Retinal pigment epithelial cell (primary cell): Measurements from ENCODE around the gene RAC2.

Source experiments
- DNase-seq: peaks from one replicate; pipeline ENCODE4 v3.0.0-alpha.2; 2010; ENCODE audit warnings: low read depth
- H3K4me3 ChIP-seq: 2 replicates; pipeline ENCODE4 v1.5.1; 2011; ENCODE audit warnings: mild to moderate bottlenecking, low read length, control low read depth, moderate library complexity
- TF ChIP-seq, protein P1 (sequence below): conservative IDR thresholded peaks from 2 replicates; pipeline ENCODE4 v1.5.1; 2011; ENCODE audit warnings: low read depth, low read length, control low read depth, inconsistent platforms

Gene RAC2

DNA sequence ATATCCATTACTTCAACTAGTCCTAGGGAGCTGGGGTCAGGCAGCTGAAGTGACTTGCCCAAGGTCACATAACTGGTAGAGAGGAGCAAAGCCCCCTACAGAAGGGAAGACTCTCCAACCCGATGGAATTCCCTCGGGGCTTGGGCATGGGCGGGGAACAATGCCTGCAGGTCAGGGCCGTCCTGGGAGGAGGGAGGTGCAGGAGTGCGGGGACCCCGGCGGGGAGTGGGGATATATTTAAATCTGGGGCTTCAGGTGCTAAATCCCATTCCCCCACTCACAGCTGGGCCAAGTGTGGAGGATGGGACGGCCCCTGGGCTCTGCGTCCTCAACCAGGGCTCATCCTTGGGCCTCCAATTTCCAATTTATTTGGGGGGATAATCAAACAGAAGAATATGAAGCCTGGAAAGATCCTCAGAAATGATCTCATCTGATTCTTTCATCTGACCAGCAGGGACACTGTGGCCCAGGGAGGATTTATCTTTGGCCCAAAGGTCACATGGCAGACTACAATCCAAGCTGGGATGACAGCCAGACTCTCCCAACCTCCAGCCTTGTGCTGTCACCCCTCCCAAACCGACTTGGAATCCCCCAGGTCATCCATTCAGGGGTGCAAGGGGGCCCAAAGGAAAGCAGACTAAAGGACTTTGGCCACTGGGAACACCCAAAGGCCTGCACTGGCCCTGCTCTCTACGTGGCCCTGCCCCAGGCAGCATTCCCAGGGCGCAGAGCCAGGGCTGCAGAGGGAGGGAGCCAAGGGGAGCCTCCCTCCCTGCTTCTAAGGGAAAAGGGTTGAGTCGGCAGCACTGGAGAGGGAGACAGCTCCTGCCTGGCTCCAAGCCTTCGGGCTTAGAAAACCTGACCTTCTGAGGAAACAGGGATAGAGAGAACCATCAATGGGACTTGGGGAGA is 47.3 kb downstream of the RAC2 start:
- TF ChIP-seq, protein P1, sequence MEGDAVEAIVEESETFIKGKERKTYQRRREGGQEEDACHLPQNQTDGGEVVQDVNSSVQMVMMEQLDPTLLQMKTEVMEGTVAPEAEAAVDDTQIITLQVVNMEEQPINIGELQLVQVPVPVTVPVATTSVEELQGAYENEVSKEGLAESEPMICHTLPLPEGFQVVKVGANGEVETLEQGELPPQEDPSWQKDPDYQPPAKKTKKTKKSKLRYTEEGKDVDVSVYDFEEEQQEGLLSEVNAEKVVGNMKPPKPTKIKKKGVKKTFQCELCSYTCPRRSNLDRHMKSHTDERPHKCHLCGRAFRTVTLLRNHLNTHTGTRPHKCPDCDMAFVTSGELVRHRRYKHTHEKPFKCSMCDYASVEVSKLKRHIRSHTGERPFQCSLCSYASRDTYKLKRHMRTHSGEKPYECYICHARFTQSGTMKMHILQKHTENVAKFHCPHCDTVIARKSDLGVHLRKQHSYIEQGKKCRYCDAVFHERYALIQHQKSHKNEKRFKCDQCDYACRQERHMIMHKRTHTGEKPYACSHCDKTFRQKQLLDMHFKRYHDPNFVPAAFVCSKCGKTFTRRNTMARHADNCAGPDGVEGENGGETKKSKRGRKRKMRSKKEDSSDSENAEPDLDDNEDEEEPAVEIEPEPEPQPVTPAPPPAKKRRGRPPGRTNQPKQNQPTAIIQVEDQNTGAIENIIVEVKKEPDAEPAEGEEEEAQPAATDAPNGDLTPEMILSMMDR: peak; percentile 13
- peak; percentile 75 for DNase-seq
- H3K4me3 ChIP-seq: no peak overlapping the region

DNA sequence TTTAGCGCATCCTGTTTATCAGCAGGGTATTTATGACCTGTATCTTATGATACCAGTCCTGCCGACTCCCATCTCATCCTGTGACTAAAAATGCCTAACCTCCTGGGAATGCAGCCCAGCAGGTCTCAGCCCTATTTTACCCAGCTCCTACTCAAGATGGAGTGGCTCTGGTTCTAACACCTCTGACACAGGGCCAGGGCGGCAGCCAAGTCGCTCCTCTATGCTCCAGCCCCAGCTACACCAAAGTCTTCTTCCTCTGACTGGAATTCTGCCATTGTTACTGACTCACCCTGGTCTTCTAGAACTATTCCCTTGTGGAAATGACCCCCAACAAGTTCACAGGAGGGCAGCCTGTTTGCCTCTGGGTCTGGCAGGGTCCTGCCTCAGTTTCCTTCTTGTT is 48.1 kb downstream of the RAC2 start:
- TF ChIP-seq, protein P1: no peak
- H3K4me3 ChIP-seq: no peak overlapping the region
- DNase-seq: no peak

GRCh38 chr22:37194750-37195149 is 49.3 kb downstream of the RAC2 start:
- TF ChIP-seq, protein P1: no peak

GRCh38 chr22:37193629-37194191 is 50.4 kb downstream of the RAC2 start:
- TF ChIP-seq, protein P1: no peak
- DNase-seq: no peak
- no peak overlapping the region for H3K4me3 ChIP-seq

More at GRCh38 chr22:37194750-37195149, 49.3 kb downstream of the RAC2 start:
- no peak overlapping the region for H3K4me3 ChIP-seq
- DNase-seq: no peak

DNA sequence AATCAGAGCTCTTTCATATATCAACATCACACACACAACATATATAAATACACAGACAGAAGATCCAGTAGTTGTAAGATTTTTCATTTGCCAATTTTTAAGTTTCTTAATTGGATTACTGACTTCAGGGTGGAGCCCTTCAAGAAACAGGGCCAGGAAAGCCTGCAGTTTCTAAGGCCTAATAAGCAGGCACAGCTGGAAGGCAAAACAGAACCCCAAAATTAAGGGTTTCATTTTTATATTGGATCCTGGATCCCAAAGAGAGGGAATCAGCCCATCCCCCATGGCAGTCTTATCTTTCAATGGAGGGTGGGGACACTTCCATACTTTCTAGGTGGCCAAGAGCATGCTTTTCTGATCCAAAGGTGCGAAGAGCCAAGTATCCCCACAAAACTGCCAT is 51.3 kb downstream of the RAC2 start:
- DNase-seq: no peak
- TF ChIP-seq, protein P1: no peak

GRCh38 chr22:37192204-37192603 is 51.9 kb downstream of the RAC2 start:
- no peak for DNase-seq
- TF ChIP-seq, protein P1: no peak
- H3K4me3 ChIP-seq: no peak overlapping the region

More for the DNA sequence above, 51.3 kb downstream of the RAC2 start:
- H3K4me3 ChIP-seq: no peak overlapping the region
